HG03064 (cell line): ENCODE results near the gene NR2C2AP.
"Not testable (repeated sequence)": the region's sequence is repeated elsewhere in the genome, so short reads cannot be mapped to it uniquely, and the experiment has no call there.

ENCODE experiments used
- ATAC-seq: cut with Tn5 transposase; IDR thresholded peaks from one replicate; pipeline ENCODE4 v1.9.1; 2021; ENCODE audit warnings: low read depth; ENCODE audit not compliant: unreplicated experiment

NR2C2AP gene

DNA sequence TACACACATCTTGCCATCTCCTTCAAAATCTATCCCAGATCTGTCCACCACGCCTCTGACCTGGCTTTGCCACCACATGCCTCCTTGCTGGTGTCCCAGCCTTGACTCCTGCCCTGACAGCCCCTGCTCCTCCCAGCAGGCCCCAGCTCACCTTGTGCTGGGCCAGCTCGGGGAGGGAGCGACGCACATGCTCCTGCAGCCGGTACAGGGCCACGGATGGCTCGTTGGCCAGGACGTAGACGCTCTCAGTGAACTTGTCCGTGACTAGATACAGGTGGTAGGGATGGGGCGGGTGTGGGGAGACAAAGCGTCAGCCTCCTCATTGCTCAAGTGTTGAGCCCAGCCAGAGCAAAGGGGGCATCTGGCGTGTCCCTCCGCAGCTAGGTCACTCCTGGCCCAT is 16.5 kb downstream of the NR2C2AP start:
- no peak for ATAC-seq

DNA sequence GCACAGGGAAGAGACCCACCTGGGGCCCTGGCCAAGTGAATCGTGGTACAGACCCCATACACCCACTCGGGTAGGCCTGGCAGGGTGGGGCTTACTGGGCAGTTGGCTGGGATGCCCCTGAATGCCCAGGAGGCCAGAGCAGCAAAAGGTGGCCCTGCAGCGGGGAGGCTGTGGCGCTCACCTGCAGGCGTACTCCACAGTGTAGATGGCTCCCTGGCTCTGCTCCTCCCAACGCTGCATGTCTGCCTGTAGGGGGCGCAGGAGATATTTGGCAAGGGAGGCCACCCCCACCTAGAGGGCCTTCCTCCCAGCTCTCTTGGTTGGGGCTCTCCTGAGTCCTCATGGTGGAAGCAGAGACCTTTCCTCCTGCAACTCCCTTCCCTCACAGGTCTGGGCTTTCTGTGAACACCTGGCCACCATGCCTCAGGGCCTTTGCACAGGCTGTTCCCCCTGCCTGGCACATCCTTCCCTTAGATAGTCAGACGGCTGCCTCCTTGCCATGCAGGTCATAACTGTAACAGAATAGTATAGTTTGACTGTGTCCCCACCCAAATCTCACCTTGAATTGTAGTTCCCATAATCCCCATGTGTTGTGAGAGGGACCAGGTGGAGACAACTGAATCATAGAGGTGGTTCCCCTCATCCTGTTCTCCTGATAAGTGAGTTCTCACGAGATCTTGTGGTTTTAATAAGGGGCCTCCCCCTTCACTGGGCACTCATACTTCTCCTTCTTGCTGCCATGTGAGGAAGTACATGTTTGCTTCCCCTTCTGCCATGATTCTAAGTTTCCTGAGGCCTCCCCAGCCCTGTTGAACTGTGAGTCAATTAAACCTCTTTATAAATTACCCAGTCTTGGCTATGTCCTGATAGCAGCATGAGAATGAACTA is 17.1 kb downstream of the NR2C2AP start:
- no peak for ATAC-seq

DNA sequence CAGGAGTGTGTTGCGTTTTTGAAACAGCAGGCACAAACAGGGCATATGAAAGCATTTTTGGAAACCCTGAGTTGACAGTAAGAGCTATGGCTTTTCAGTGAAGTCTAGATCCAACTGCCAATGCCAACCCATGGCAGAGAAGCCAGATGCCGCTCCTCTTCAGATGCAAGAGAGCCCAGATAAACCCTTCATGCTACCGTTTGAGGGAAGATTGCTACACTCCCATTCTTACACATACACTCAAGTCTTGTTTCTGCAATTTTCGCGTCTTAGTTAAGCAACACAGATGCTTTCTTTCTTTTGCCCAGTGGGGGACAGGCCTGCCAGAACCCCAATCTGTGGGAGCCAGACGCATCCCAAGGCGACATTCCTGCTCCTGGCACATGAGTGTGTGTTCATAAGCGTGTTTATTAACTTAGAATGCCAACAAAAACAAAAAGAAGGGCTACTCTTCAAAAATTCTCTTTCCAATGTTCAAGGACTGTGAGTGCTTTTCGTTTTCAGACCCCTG is 21.7 kb downstream of the NR2C2AP start:
- ATAC-seq, result no peak

DNA sequence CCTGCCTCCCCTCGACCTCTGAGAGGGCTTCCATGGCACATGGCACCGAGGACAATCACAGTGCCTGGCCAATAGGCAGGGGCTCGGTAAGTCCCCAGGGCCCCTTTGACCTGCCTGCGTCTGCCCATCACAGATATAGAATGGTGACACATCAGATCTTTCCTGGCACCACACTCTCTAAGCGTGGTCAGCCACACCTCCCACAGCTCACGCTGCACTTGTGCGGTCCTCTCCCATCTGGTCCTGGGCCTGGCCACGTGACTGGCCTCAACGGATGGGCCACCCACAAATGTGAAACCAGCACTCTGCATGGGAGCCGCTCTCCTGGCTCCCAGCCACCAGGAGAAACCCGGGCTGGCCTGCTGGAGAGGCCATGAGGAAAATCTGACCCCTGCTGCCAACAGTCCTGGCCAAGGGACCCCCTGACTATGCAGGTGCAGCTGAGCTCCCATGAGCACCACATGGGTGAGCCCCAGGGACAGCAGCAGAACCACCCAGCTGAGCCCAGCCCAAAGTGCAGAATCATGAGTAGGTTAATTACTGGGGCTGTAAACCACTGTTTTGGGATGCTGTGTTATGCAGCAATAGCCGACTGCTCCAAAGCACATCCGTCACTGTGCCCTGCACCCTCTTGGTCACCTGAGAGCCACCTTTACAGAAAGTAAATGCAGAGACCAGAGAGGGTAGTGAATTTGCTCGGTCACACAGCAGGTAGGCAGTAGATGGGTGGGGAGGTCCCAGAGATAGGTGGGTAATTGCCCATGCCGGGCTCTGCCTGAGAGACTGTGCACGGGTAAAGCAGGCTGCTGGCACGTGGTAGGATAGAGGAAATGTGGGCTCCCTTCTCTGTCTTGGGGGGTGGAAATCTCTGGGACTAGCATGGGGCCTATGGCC is 23.4 kb downstream of the NR2C2AP start:
- no peak for ATAC-seq

DNA sequence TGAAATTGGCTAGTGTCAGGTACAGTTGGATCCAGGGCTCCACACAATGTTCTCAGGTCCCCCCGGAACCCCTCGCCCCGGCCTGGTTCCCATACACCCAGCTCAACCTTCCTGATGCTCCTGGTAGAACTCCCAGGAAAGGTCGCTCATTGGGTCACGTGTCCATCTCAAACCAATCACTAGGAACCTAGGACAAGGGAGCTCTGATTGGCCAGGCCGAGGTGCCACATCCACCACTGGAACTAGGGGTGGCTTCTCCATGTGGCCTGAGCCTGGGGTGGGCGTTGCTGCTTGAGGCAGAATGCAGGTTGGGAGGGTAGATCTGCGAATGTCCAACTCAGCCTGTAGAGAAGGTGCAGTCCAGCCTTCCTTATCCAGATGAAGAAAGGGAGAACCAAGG is 26.3 kb downstream of the NR2C2AP start:
- no peak for ATAC-seq

DNA sequence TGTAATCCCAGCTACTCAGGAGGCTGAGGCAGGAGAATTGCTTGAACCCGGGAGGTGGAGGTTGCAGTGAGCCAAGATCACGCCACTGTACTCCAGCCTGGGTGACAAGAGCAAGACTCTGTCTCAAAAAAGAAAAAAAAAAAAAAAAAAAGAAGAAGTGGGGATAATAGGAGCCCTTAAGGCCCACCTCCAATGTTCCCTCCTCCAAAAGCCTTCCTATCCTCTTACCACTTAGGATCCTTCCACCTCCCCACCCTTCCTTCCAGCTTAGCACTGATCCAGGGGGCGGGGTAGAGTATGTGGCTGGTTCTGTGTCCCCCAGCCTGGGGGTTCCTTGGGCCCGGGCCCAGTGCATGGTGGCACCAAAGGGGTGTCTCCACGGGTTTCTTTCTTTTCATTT is 30.0 kb downstream of the NR2C2AP start:
- ATAC-seq, result not testable (repeated sequence)

DNA sequence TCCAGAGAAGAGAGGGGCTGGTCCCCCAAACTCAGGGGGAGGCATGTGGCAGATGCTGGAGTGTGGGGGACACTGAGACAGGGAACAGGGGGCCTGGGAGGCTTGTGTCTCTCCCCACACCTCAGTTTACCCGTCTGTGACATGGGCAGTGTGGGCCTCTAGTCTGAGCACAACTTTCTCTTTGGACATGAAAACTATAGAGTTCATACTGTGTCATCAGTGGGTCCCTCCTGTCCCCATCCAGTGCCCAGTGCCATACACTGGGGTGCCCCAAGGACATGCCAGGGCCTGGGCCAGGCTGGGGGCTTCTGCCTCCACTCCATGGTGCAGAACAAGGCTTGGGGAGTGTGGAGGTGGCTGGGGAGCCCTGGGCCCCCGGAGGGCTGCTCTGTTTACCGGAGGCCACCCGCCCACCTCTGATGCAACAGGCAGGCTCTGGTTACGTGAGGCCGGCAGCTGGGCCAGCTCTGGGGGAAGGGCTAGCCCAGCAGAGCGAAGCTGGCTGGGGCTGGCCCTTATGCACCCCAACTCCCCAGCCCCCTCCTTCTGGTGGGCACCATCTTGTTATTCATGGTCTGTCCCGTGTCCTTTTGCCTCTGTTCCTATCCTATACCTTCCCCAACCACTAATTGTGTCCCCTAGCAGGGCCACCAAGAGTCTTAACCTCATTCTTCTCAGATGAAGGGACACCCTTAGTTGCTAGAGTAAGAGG is 31.2 kb downstream of the NR2C2AP start:
- no peak for ATAC-seq

DNA sequence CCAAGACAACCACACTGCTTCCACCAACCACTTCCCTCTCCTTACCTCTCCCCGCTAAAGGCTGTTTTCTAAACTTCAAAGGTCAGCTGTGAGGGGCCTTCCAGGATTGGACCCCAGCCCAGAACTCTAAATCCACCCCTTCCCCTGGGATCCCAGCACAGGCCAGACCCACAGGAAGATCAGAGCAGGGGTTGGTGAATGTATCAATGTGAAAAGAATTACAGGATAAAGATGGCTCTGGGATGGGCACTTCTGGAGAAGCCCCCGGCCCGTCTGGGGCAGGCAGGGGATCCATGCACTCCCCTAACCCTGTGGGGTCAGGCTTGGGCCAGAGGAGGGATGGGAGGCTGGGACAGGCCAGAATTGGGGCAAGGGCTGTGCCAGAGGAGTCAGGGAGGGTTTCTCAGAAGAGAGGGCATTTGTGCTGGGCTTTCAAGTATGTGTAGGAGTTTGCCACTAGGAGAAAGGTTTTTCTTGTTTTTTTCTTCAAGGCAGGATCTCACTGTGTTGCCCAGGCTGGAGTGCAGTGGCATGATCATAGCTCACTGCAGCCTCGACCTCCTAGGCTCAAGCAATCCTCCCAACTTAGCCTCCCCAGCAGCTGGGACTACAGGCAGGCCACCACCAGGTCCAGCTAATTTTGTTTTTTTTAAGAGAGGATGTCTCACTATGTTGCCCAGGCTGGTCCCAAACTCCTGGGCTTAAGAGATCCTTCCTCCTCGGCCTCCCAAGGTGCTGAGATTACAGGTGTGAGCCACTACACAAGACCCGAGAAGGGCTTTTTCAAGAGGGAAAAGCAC is 32.1 kb downstream of the NR2C2AP start:
- no peak for ATAC-seq

DNA sequence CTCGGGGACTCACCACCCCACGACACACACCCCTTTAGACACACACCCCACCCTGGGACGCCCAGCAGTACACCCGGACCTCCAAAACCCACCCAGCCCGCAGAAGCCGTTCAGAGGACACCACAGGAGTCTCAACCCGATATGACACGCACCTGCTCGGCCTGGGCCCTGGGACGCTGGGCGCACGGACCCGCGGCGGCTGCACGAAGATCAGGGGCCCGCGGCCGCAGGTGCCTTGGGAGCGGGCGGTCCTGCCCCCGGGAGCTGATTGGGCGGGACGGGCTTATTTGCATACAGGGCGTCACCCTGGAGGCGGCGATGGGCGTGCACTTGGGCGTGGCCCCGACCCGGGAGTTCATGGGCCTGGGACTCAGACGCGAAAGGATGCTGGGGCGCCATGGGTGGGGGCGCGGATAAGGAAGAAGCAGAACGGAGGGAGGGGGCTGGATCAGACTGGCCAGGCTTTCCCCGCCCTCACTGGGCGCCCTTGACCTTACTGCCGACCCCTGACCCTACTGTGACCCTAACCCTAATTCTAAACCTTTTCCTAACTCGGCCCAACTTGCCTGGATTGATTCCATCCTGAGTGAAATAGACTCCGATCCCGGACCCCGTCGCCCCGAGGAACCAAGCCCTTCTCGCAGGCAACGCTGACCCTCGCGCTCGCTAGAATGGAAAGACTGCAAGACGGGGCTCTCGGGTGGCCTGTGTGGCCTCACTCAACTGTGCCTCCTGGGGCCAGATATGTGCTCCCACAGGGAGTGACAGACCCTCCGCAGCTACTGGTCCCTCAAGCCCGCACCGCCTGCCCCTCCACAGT is 33.0 kb downstream of the NR2C2AP start, which contains the start of gene MEF2B:
Gene MEF2B (minus strand): TSS at position 211 of the 820 bp plus-strand sequence. CDS start 19,528 bp downstream, outside the sequence.
- ATAC-seq, result peak; percentile 83

DNA sequence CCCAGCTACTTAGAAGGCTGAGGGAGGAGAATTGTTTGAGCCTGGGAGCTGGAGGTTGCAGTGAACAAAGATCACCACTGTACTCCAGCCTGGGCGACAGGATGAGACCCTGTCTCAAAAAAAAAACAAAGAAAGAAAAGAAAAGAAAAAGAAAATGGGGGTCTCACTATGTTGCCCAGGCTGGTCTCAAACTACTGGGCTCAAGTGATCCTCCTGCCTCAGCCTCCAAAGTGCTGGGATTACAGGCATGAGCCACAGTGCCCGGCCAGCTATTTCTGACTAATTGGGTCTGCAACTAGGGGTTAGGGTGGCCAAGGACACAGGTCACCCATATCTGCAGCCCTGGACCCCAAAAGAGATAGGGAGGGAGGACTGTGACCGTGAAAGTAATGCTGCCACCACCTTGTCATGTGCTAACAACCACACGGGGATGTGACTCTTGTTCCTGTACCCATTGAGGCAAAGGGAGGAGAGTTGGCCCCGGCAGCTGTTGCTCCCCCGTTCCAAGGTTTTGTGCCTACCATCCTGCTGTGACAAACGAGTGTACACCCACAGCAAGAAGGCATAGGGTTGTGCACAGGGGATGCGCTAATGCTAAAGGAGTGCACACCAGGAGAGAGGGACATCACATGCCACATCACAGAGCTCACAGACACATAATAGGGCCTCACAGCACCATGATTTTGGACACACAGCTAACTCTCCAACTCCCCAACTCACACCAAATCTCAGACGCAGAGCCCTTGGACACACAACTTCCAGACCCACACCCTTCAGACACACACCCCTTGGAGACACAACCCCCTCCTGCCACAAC is 33.8 kb downstream of the NR2C2AP start:
- ATAC-seq, result no peak

DNA sequence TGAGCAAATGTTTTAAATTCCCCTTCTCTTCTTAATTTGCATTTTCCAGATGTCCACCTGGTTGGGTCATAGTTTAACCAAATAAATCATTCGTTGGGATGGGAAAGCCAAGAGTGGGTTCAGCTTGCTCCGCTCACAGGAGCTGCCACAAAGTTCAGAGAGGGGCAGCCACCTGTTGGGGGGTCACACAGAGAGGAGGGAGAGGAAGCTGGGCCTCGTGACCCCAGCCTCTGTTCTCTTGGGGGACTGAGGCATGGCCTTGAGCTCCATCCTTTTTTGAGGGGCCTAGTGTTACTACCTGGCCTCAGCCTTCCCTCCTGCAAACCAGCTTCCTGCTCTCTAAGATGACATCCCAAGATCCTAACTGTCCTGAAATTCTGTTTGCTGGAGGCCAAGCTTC is 35.6 kb downstream of the NR2C2AP start:
- ATAC-seq, result no peak

DNA sequence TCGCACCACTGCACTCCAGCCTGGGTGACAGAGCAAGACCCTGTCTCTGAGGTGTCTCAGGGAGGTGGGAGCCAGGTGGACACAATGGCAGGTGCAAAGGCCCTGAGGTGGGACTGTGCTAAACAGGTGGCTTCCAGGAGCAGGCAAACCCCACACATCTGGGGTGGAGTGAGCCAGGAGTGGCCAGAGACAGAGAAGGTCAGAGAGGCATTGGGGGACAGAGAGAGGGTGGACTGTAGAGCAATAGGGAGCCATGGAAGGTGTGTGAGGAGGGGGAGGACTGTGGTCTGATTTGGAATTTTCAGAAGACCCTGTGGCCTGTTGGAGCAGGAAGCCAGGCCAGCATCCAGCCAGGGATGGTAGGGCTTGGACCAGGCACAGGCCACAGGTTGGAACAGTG is 37.8 kb downstream of the NR2C2AP start:
- no peak for ATAC-seq

DNA sequence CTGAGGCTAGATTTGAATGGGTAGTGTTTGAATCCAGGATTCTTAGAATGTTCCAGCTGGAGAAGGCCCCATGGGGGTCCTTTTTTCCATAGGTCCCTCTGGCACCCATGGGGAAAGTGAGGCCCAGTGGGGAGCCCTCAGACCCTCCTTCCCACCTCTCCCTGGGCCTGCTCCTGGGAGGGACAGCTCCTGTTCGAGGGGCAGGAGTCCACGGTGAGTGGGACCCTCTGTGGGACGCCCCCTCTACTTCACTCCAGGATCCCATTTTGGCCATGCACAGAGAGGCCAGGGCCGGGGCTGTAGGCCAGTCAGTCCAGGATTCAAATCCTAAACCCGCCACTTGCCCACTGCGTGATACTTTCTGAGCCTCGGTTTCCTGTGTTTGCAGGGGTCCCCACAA is 40.7 kb downstream of the NR2C2AP start:
- no peak for ATAC-seq

DNA sequence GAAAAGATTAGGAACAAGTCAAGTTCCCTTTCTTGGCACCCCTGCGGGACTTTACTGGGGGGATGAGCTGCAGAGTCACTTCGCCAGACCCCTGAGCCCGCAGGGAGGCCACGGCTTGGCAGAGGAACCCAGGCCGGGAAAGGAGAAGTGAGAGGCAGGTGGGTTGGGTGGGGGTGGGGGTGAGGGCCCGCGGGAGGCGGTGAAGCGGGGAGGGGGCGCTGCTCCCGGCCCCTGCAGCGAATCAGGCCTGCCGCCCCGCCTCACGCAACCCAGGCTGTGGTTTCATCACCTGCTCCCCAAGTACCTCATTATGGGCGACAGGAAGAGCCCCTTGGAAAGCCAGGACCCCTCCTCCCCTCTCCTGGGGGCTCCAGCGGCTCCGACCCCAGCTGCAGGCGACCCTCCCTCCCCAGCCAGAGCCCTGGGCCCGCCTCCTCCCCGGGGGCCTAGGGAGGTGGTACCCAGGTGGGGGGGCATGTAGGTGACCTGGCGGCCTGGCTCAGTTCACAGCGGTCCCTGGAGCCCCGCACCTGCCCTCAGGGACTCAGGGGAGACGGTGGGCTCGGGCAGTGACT is 42.7 kb downstream of the NR2C2AP start:
- ATAC-seq, result no peak

DNA sequence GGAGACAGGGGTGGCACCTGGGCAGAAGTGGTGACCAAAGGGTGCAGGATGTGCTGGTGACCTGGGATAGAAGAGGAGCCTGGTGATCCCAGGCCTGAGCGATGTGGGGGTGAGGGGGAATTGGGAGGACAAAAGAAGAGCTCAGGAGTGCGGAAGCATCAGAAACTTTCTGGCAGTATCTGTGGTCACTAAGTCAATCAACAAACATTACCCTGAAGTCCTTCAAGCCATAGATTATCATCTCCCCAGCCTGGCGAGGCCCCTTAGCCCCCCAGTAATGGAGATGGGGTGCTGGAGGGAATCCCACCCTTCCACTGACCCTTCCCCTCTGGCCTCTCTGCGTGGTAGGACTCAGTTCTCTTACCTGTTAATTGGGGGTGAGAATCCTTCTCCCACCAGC is 43.7 kb downstream of the NR2C2AP start:
- no peak for ATAC-seq

DNA sequence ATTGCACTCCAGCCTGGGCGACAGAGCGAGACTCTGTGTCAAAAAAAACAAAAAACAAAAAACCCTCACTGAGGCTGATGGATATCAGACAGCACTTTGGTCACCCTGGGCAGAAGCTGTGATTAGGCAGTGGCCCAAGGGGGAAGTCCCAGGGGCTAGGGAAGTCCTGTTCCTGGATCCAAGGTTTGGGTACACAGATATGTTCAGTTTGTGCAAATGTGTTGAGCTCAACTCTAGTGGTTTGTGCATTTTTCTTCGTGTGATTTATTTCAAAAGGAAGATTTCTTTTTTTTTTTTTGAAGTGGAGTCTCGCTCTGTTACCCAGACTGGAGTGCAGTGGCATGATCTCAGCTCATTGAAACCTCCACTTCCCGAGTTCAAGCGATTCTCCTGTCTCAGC is 45.4 kb downstream of the NR2C2AP start:
- ATAC-seq, result no peak

DNA sequence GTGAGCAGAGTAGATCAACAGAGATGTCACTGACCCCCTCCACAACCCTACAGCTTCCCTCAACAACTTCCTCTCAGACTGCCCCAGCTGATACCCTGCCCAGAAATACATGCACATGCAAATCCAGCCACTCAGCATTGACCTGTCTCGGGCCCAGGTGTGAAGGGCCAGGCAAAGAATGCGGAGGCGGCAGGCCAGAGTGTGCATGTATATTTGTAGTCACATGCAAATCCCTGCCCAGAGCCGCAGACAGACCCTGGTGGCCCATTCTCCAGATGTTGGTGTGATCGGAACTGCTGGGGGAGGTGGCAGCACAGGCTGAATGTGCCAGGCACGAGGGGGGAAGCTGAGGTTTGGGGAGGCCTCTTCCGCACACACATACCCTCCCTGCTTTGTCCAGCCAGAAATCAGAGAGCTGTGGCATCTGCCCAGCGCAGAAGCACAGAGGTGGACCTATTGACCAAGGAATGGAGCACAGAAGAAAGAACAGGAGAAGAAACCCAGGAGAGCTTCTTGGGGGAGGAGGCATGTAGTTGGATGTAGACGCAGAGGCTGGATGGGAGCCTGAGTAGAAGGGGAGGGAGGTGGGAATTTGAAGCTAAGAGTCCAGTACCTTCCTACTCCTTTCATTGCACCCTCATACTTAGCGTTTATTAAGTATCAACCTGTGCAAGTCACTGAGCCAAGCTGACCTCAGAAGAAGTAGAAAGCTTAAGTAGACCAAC is 47.6 kb downstream of the NR2C2AP start:
- no peak for ATAC-seq
